ENCODE data around the gene FNIP2.

Gene FNIP2

DNA sequence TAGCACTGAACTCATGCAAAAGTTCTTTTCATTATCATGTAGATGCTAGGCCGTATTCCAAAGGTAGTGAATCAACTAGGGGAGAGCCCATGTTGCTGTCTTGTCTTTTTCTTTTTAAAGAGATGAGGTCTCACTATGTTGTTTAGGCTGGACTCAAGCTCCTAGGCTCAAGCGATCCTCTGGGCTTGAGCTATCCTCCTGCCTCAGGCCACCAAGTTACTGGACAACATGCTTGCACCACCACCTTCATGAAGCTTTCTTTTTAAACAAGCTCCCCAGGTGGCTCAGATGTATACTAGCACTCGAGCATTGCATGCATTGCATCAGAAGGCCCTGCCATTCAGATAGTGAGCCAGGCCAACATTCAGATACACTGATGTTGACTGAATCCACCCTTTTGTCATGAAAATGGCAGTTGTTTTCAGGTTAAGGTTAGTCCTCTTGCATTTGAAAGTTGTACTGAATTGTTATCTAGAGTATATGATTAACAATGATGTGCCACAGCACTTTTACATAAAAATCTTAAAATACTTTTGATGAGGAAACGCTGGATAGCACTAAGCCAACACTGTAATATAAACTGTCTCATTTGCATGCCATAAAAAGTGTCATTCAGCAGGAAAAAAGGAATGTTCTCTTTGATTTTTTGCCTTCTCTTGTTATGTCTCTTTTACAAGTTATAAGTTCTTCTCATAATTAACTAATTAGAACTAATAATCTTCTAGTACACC, 76.7 kb downstream of the FNIP2 start:
- no peak for FAIRE-seq

DNA sequence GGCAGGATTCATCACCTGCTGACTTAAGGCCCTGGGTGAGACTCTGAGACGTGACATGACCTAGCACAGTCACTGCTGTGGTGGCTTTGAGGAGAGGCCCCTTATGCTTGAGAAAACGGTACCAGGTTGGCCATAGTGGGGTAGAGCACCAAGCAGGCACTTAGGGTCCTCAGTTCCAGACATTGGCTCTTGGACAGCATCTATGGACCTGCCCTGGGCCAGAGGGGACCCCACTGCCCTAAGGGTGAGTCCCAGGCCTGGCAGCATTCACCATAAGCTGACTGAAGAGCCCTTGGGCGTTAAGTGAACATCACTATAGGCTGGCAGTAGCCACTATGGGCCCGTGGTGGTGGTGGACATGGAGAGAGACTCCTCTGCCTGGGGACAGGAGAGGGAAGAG, 78.7 kb downstream of the FNIP2 start:
- no peak for FAIRE-seq

DNA sequence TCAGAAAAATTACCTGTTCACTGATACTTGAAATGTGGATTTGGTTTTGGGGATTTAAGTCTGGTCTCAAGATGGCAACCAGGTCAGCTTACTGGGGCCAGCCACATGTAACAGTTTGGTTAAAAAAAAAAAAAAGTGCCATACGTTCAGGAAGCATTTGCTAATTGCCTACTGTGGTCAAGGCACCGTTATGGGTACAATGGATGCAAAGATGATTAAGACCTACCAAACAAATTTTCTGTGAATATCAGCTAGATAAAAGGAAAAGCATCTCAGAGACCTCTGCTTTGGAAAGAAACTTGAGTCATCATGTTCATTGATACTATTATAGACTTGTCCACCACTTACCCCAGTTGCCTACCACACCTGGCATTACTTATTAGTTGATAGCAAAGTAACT, 80.9 kb downstream of the FNIP2 start:
- no peak for FAIRE-seq

DNA sequence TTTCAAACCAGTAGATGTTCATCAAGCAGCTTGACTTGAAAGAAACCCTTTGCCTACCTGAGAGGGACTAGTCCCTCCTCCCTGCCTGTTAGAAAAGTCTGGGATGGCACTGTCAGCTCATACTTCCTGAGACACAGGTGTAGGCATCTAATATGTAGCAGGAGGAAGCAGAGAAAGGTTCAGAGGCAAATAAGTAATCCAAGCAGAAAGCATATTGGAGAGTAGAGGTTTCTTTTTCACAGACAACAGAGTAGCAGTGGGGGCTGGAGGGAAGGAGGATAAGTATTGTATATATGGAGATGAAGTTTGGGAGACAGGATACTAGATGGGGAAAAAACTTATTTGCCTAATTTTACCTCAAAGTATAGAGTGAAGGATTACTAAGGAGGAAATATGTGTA, 81.5 kb downstream of the FNIP2 start:
- no peak for FAIRE-seq

DNA sequence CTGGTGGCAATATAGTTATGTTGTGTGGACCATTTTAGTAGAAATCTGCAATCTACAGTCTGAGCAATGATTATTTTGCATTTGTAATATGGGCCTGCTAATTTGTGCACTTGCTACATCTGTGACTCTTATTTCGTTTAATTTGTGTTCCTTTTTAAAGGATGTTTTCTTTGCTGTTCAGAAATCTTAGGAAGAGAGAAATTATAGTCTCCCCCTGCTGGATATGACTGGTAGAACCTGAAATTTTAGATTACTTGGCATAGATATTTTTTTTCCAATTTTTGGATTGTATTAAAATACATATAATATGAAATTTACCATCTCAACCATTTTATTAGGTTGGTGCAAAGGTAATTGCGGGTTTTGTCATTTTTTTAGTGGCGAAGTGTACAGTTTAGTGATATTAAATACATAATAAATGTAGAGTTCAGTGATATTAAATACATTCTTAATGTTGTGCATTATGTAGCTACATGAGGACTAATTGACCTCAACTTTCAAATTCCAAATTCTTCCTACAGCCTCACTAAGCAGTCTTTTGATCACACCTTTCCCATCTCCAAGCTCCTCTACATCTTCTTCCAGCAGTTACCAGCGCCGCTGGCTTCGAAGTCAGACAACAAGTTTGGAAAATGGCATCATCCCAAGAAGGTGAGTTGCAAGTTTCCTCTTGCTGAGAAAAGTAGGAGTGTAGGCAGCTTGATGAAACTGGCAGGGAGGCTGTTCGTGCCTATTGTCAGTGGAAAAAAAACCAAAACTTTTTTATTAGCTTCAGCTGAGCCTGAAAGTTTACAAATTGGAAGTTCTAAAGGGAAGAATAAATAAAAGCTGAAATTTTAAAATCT, 82.2 kb downstream of the FNIP2 start:
- peak; percentile 97 for FAIRE-seq

DNA sequence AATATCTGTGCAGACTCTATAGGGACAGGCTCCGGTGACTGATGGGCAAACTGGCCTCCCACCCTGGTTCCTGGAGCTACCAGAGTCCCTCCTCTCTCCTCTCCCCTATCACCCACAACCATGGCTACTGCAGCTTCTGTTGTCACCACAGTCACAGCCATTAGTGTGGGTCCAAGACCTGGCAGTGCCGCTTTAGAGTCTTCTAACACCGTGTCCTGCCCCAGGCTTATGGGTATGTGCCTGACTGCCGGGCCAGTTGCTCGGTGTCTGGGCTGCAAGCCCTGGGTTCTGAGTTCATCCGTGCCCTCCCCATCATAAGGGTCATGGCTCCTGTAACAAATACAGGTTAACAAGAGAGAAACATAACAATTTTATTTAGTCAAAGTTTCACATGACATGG, 85.4 kb downstream of the FNIP2 start:
- no peak for FAIRE-seq

DNA sequence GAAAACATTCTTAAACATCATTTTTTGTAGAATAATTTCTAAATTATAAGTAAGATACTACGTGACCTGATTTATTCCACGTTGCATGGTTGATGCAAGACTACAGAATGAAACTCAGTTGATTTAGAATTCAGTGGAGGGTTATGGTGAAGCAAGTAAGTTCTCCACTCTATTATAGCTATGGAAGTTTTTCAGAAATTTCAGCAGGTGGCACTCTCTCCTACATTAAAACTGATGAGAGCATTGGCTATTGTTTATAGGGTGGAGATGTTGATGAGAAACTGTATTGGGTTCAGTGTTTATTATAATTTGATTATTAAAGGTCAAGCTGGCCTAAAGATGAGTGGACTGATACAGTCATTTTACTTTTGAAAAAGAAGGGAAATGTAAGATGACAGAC, 88.0 kb downstream of the FNIP2 start:
- peak; percentile 94 for FAIRE-seq

DNA sequence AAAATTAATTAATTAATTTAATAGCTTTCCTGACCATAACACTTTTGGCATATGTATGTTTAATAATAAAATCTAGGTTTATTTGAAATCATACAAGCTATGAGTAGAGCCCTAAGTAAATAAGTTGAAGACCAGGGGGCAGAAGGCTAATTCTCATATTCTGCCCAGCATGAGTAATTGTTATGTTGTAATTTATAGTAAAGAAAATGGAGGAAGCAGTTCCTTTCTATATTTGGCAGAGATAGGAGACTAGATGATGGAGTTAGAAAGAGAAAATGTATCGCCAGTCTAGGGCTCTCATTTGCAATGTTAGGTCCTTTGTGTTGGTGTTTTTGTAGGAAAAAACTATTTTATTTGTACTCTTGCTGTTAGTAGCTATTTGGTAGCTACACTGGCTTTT, 89.1 kb downstream of the FNIP2 start:
- FAIRE-seq = no peak

DNA sequence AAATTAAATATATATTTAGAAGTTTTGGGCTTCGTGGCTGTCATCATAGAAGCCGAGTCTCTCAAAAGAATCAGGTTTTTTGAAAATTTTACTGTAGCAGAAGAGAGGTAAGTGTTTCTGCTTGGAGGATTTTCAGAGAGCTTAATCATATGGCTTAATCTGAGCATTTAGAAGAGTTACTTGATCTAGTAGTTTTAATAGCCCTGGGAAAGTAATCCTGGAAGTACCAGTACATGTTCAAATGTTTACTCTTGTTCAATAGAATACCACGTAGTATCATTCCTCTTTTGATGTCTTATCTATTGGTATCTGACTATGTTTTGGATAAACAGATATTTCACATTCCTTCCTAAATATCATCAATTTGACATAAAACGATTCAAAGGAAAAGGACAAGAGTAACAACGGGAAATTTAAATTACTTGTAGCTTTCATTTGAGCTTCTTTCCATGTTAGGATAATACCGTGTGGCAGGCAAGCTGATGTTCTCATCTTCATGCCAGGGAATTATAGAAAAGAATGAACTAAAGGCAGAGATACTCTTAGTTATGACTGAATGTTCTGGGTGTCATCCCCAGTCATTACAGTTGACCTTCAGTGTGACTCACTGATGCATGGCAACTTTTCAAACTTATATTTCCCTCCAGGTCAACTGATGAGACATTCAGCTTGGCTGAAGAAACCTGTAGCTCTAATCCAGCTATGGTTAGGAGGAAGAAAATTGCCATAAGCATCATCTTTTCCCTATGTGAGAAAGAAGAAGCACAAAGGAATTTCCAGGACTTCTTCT, 89.8 kb downstream of the FNIP2 start:
- FAIRE-seq = no peak

DNA sequence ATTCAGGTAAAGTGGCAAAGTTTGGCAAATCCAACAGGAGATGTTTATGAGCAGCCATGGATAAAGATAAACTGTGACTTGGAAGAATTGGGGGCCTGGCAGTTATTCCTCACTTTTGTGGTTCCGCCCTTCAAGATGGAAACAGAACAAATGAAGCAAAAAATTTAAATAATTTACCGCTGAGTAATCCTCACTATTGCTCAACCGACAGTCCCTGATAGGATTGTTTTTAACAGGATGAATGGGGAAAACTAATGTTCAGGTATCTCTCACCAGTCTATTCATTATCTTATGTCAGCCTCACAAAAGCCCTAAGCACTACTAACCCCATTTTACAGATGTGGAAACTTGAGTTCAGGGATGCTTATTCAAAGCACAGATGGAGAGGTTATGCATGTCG, 90.8 kb downstream of the FNIP2 start:
- FAIRE-seq = no peak

DNA sequence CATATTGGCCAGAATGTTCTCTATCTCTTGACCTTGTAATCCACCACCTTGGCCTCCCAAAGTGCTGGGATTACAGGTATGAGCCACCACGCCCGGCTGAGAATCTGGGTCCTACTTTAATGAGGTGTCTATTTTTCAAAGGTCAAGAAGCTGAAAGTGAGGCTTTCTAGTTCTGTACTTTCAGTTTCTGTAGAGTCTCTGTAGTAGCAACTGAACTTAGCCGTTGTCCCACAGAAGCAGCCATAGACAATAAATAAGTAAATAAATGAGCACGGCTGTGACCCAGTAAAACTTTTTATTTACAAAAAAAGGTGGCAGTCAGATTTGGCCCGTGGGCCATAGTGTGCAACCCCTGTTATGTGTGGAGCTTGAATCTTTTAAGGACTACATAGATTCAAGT, 92.0 kb downstream of the FNIP2 start:
- no peak for FAIRE-seq

DNA sequence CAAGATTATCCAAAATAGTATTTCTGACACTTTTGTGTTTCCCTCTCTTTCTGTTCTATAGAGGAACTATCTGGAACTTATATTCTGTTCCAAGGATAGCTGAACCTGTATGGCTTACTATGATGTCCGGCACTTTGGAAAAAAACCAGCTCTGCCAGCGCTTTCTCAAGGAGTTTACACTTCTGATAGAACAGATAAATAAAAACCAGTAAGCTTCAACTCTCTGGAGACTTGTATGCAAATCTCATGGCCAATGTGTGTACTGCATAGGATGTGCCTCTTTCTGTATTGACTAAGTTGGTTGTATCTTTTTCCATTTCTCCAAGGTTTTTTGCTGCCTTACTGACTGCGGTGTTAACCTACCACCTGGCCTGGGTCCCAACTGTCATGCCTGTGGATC, 92.5 kb downstream of the FNIP2 start:
- FAIRE-seq = no peak

DNA sequence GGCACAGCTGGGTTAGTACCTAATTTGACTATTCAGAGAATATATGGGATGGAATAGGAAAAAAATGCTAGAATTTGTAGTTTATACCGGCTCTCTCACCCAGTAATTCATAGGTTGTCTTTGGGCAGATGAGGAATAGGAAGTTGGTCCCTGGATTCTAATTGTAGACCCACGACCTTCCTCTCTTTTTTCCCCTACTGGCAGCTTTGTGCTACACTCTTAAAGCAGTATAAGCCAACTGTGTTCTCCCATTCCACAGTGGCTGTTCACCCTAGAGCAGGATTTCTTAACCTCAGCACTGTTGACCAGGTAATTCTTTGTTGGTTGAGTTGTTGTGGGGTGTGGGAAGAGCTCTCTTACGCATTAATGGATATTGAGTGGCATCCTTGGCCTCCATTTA, 92.9 kb downstream of the FNIP2 start:
- FAIRE-seq = no peak

DNA sequence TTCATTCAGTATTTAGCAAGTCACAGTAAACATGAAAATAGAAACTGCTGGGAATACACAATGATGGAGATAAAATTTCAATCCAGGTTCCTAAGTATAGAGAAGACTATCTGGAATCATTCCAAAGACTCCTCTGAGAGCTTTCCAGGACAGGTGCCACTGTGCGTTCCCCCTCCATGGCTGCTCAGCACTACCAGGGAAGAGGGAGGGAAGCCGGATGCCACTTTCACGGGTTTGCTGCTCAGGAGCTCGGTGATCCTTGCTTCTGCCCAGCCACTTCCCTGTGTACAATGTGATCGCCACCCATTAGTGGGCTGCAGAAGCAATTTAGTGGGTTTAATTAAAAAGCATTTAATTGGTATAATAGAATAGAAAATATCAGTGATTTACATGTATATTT, 94.5 kb downstream of the FNIP2 start:
- no peak for FAIRE-seq

DNA sequence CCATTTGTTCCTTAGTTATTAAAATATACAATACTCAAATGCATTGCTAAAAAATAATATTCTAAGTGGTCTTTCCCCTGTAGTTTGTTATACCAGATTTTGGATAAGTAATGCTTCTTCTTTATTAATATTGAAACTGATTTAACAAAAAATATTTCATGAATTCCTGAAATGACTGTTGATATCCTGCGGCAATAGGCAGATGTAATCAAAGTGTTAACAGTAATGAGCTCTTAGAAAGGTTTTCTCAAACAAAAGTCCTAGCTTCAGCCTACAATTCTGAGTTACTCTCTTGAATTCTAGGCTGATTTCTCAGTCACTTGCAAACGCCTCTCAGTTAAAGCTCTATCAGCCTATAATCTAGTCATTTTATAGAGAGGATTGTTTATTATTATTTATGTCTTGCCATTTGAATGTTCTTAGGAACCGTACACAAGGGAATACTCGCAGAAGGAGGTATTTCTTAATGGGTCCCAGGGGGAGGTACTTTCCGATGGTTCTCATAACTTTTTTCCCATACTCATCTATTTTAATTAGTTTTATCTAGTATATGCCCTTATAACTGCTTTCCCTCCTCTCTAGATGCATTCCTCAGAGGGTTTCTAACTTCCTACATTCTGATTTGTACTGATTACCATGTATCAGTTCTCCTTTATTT, 96.8 kb downstream of the FNIP2 start:
- FAIRE-seq = no peak

DNA sequence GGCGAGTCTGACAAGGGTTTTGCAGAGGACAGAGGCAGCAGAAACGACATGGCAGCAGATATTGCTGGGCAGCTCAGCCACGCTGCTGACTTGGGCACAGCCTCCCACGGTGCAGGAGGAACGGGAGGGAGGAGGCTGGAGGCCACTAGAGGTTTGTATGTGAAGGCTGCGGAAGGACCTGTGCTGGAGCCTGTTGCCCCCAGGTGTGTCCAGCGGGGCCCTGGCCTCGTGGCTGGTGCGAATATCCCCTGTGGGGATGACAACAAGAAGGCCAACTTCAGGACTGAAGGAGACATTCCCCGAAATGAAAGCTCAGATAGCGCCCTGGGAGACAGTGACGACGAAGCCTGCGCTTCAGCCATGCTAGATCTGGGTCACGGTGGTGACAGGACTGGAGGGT, 100.2 kb downstream of the FNIP2 start:
- FAIRE-seq = no peak

DNA sequence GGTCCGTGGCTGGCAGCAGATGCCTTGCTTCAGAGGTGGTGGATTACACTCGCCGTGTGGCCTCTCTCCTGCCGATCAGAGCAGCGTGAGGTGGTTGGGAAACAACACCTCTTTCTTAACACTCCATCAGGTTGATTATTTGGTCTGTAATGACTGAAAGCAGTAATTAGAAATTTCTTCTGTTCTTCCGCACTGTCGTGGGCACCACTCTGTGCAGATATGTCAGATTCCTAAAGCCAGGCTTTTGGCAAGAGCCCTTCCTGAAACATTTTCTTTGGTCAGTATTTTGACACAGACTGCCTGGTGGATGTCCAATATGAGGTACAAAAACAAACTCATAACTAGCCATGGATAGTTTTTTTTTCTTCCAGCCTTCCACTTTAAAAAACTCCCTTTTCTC, 100.9 kb downstream of the FNIP2 start:
- no peak for FAIRE-seq

DNA sequence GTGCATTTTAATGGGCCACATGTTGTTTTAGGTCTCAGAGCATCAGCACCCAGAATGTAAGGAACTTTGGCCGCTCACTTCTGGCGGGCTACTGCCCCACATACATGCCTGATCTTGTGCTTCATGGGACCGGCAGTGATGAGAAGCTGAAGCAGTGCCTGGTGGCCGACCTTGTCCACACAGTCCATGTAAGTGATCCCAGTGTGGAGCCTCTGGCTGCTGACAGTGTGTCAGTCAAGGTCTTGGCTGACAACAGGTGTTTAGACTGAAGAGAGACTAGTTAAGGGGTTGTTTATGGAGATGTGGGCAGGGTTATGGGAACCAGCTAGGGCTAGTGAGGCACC, 101.4 kb downstream of the FNIP2 start:
- no peak for FAIRE-seq

DNA sequence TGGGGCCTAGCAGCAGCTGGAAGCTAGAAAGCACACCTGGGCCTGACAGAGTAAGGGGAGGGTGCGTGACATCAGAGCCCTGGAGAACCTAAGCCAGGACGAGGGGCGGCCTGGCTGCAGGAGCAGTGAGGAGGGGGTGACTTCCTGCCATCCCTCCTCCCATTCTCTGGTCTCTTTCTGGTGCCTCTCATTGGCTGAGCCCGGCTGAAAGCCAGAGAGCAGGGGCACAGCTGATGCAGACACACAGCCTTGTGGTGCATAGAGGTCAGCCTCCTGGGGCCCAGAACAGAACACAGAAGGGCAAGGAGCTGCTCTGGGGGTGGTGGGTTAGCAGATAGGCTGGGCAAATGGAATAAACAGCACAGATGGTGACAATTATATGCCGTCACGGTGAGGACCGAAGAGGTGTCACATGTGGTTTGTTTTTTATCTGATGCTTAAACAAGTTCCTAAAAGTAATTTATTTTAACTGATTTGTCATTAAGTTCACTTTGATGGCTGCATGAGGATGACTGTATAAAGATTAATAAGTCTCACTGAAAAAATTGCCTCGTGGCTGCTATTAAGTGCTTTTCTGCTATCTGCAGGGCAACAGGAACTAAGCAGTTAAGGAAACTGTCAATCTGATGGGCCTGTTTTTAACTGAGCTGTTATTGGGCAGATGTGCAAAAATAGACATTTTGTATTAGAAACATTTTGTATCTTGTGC, 102.0 kb downstream of the FNIP2 start:
- no peak for FAIRE-seq

DNA sequence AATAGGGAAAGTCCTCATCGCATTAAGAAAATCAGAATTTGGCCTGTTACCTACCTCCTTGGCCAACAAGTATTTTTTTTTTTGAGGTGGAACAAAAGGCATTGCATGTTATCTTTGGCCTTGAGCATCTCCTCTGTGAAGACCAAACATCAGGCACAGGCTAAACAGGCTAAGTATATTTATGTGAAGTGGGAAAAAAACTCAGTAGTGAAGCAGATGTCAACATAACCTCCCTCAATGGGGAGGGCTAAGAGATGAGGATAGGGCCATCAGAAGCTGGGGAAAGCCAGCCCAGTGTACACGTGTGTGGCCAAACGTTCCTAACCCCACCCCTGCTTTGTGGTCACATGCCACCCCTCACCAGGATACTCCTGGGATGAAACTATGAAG, 102.5 kb downstream of the FNIP2 start:
- FAIRE-seq = no peak

DNA sequence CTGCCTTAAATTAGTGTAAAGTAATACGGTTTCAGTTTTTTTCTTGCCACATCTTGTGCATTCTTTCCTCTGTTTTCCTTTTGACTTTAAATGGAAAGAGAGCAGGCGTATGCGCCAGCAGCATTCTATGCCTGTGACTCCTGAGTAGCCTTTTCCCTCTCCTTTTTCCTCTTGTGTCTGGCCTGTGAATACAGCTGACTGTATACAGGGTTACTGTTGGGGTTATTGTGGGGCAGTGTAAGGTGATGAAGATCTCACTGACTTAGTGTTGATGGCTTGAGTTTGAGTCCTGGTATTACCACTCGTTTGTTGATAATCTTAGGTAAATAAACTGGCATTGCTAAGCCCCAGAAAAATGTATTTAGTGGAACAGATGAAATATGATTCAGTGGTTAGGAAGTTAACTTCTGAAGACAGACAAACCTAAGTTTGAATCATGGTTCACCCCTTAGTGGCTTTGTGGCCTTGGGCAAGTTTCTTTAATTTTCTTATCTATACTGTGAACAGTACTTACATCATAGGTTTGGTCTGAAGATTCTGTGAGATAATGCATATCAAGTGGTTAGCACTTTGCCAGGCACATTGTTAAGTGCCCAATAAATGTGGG, 105.1 kb downstream of the FNIP2 start:
- FAIRE-seq = no peak

DNA sequence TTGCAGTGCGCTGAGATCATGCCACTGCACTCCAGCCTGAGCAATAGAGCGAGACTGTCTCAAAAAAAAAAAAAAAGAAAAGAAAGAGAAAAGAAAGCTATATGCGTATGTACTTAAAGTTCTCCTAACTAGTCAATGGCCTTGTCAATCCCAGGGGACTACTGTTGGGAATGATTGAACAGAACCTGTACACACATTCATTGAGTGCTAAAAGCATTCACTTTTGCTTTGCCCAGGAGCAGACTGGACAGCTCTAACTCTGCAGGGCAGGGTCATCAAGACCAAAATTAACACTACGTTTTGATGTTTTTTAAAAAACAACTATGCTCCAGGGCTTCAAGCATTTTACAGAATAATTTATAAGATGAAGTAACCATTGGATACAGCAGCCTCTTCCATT, 106.2 kb downstream of the FNIP2 start:
- FAIRE-seq = no peak
